Fibroblast of lung (primary cell): ENCODE measurements around the gene ITGA7.

Experiments
- CTCF ChIP-seq, 2 donors: IDR thresholded peaks in 1 of 2; conservative IDR thresholded peaks in 1 of 2; 1 replicate in 1 of 2; 2 replicates in 1 of 2; pipeline ENCODE4 v1.5.1; 2011 to 2012; ENCODE audit warnings: low read length in 2 of 2, control low read depth in 1 of 2, inconsistent platforms in 1 of 2, low read depth in 1 of 2, mild to moderate bottlenecking in 1 of 2
- EZH2 ChIP-seq: IDR thresholded peaks from 2 replicates; pipeline ENCODE4 v1.5.1; 2012; ENCODE audit warnings: low read length, control low read depth, mild to moderate bottlenecking; ENCODE audit errors: missing control alignments

- TF ChIP-seq CTCF (conservative IDR thresholded peaks at IDR 0.05 in 1 of 2, IDR thresholded peaks at IDR 0.05 in 1 of 2; ENCODE audit: low read depth in 1 of 2, low read length in 2 of 2) (no peak), EZH2 (no peak)
These were observed 49.5 kb downstream of the ITGA7 start for GRCh38 chr12:55658212-55658611.
